LNCaP clone FGC (cell line): ENCODE results near the gene KCNQ2.

Experiments
- DNase-seq: peaks from one replicate; pipeline ENCODE4 v3.0.0-alpha.2; 2011; ENCODE audit warnings: low read depth
- H3K4me3 ChIP-seq: 2 replicates; pipeline ENCODE4 v1.5.1; 2011; ENCODE audit warnings: mild to moderate bottlenecking, low read depth, low read length, control low read depth
- CTCF ChIP-seq: IDR thresholded peaks from 2 replicates; pipeline ENCODE4 v1.5.1; 2012; ENCODE audit warnings: mild to moderate bottlenecking; ENCODE audit not compliant: control insufficient read depth, insufficient read depth; ENCODE audit errors: extremely low read depth

KCNQ2 gene

GRCh38 chr20:63500902-63501817 is 28.7 kb upstream of the KCNQ2 start:
- DNase-seq, result no peak
- TF ChIP-seq CTCF, result no peak
- no peak overlapping the region for H3K4me3 ChIP-seq

GRCh38 chr20:63500151-63500901 is 27.9 kb upstream of the KCNQ2 start:
- TF ChIP-seq CTCF, result no peak

GRCh38 chr20:63499338-63499969 is 27.0 kb upstream of the KCNQ2 start:
- H3K4me3 ChIP-seq, result peak overlapping the region; percentile 53

More at GRCh38 chr20:63500151-63500901, 27.9 kb upstream of the KCNQ2 start:
- DNase-seq, result no peak
- H3K4me3 ChIP-seq, result no peak overlapping the region

GRCh38 chr20:63498960-63499337 is 26.5 kb upstream of the KCNQ2 start, which contains the start of gene EEF1A2:
TSS of gene EEF1A2 (minus strand) at chr20:63499083. CDS start at chr20:63497763, 1,320 bp downstream.
- DNase-seq, result no peak
- TF ChIP-seq CTCF, result peak; percentile 64
- H3K4me3 ChIP-seq, result peak within 1 kb of the TSS; percentile 91

More at GRCh38 chr20:63499338-63499969, 27.0 kb upstream of the KCNQ2 start:
- TF ChIP-seq CTCF, result no peak
- DNase-seq, result no peak

GRCh38 chr20:63497946-63498935 is 25.8 kb upstream of the KCNQ2 start:
- TF ChIP-seq CTCF, result no peak
- DNase-seq, result no peak
- peak overlapping the region; percentile 91 for H3K4me3 ChIP-seq
